Posterior vena cava (tissue), 2 donors: Measurements from ENCODE around the gene F2R. TPM values are rescaled to one million over a fixed set of nuclear protein-coding genes. Genes with fewer than 3 reads are reported as not detected.

Experiments used
- total RNA-seq, 2 donors: library from RNA; stranded (reverse); fragmentation: NEBNext Ultra II Directional; extraction: Animal tissue kit (Norgen Biotek cat#: 25700); gene quantifications; one replicate each; pipeline ENCODE4 v1.2.1, GENCODE V29; 2021
- donor health status: DM: yes; HTN: yes; CAD: no.
- donor health status: DM: yes; HTN: yes; CAD: no.

F2R gene
- total RNA-seq, 2 donors from 2014 or later, result 13.9 to 19.9 TPM

Other genes with a start within 250 kb of the F2R start
- gene F2RL2, start 92.7 kb upstream of the F2R start, total RNA-seq, result under 1 TPM; 0.10 to 0.28 TPM
- 1 to 10 TPM; 1.1 to 1.4 TPM for gene F2RL1, start 102.9 kb downstream of the F2R start, total RNA-seq
- under 1 TPM; 0.79 to 0.81 TPM for gene S100Z, start 133.9 kb downstream of the F2R start, total RNA-seq
- gene CRHBP, start 236.9 kb downstream of the F2R start, total RNA-seq, result under 1 TPM; 0.62 to 0.83 TPM